ENCODE results near the gene BACE2.

DNA sequence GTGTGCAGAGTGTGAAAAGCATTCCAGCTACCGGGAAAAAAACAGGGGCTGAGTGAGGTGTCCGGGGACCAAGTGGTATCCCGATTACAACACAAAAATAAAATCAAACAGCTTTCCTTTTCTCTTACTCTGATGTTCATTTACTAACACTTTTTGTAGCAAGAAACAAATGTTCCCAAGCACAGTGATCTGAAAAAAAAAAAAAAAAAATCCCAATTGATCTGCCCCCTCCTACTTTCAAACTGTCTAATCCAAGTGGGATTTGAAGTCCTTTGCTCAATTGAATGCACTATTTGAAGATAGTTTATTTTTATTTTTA lies 1.3 kb downstream of the BACE2 start:
- no peak for TF ChIP-seq ZFX (IDR thresholded peaks at IDR 0.05; ENCODE audit: borderline replicate concordance)
- TF ChIP-seq, protein P1, sequence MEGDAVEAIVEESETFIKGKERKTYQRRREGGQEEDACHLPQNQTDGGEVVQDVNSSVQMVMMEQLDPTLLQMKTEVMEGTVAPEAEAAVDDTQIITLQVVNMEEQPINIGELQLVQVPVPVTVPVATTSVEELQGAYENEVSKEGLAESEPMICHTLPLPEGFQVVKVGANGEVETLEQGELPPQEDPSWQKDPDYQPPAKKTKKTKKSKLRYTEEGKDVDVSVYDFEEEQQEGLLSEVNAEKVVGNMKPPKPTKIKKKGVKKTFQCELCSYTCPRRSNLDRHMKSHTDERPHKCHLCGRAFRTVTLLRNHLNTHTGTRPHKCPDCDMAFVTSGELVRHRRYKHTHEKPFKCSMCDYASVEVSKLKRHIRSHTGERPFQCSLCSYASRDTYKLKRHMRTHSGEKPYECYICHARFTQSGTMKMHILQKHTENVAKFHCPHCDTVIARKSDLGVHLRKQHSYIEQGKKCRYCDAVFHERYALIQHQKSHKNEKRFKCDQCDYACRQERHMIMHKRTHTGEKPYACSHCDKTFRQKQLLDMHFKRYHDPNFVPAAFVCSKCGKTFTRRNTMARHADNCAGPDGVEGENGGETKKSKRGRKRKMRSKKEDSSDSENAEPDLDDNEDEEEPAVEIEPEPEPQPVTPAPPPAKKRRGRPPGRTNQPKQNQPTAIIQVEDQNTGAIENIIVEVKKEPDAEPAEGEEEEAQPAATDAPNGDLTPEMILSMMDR (IDR thresholded peaks at IDR 0.05), result no peak

All from 22Rv1 (cell line).